DMS53 treated with DMSO at 0.1 percent for 48 hours (cell line): ENCODE results near the gene SPDYE3.
"Not testable (repeated sequence)": the region's sequence is repeated elsewhere in the genome, so short reads cannot be mapped to it uniquely, and the experiment has no call there.

Experiments used
- DNase-seq: peaks from one replicate; lab custom pipeline; 2025; ENCODE audit not compliant: unreplicated experiment; lab: John Stamatoyannopoulos, UW

SPDYE3 gene

DNA sequence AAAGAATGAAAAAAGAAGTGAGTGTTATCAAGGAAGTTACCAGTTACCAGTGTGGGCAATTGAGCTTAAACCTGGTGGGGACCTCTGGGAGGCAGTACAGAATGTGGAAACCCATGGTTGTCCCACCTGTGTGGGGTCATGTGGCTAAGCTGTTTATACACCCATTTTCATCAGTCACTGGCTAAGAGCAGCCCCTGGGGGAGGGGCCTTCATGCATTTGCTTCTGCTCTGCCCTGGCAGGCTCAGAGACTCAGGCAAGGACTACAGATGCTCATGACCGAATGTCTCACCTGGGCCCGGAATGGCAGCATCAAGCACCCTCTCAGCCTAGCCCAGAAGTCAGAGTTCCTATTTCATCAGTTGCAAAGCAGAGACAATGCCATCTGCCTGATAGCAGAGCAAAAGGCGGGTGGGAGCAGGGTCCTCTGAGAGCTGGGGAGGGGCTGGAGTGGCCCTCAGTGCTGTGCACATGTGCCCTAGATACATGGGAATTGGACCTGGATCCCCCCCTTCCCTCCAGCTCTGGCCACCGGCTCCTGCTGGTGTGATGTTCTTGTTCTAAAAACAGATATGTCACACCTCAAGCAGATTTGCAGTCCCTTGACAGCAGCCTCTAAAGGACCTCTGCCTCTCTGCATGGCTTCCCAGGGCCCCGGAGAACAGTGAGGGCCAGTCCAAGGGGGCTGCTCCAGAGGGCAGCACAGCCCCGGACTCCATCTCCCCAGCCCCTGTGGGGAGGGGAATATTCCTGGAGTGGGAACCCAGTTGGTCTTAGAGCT is 20.1 kb upstream of the SPDYE3 start:
- not testable (repeated sequence) for DNase-seq

DNA sequence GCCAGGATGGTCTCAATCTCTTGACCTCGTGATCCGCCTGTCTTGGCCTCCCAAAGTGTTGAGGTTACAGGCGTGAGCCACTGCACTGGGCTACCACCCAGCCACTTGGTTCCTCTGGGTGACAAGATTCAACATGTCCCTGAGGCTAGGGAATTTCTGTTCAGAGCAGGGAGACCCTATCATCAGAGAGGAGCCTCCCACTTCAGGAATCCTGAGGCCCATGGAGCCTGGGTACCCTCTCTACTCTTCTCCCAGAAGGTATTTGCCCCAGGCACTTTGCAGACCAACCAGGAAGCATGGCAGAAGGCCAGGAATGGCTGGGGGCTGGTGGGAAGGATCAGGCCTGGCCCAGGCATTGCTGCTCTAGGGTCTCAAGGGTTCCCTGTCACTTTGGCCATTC is 19.2 kb upstream of the SPDYE3 start:
- not testable (repeated sequence) for DNase-seq

GRCh38 chr7:100292162-100292561 is 15.3 kb upstream of the SPDYE3 start:
- not testable (repeated sequence) for DNase-seq

DNA sequence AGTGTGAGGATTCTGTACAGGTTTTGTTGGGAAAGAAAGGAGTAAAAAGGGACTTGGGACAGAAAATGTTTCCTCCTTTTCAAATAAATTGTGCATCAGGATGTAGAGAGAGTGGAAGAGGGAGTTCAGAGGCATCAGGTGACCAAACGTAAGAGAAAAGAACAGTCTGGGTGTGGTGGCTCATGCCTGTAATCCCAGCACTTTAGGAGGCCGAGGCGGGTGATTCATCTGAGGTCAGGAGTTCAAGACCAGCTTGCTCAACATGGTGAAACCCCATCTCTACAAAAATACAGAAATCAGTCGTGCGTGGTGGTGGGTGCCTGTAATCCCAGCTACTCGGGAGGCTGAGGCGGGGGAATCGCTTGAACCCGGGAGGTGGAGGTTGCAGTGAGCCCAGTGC is 12.2 kb upstream of the SPDYE3 start:
- DNase-seq: not testable (repeated sequence)

DNA sequence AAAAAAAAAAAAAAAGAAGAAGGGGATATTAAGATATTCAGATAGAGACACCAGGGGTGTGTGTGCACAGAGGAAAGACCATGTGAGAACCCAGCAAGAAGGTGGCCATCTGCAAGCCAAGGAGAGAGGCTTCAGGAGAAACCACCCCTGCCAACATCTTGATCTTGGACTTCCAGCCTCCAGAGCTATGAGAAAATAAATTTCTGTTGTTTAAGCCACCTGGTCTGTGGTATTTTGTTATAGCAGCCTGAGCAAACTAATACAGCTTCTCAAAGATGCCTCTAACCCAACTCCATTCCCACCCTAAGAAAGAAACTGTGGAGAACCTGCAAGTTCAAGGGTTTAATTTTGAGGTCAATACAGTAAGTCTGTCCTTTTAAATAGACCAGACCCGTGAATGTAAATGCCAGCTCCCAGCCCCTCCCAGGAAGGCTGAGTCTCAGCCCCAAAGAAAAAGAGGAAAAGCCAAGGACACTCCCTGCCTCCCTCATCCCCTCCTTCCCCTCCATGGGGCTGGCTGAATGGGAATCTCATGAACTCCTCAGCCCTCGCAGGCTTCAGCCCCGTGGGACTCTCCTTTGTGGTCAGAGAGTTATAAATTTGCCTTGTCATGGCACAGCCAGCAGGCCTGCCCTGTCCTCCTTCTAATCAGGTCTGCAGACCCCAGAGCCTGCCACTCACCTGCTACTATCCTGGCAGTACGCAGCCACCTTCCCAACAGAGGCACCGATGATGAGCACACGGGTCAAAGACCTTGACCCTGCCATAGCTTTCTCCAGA is 9.5 kb upstream of the SPDYE3 start:
- DNase-seq: not testable (repeated sequence)

GRCh38 chr7:100298632-100298895 is 8.9 kb upstream of the SPDYE3 start:
- DNase-seq: not testable (repeated sequence)

- not testable (repeated sequence) for DNase-seq
These were observed 3.0 kb upstream of the SPDYE3 start for GRCh38 chr7:100304526-100304925.

GRCh38 chr7:100318329-100318728 is 10.8 kb downstream of the SPDYE3 start:
- not testable (repeated sequence) for DNase-seq

DNA sequence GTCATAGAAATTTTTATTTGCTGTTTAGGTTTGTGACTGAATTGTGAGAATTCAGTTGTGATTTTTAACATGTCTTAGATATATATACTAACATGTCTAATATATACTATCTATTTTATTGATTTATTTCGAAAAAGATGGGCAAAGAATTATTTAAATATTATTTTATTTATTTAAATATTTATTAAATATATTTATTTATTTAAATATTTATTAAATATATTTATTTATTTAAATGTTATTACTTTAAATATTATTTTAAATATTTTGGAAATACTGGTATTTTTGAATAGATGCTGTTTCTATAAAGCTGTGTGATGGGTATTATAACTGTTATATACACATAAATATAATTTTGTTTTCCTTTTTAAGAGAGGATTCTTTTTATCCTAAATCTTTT is 14.1 kb downstream of the SPDYE3 start:
- DNase-seq: not testable (repeated sequence)

DNA sequence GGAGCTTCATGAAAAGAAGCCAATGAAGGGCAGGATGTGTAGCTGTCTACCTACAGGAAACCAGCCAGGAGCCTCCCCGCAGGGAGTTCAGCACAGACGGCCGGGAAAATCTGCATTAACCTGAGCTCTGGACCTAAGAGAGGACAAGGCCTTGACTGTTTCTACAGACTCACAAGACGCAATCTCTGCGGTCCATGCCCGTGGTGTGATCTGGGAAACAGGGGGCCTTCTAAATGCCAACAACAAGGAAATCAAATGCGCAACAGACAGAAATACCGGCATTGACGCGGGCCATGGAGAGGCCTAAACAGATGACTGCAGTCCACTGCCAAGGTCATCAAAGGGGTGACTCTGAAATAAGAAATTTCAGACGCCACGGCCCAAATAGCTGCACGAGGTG is 16.7 kb downstream of the SPDYE3 start:
- not testable (repeated sequence) for DNase-seq

- not testable (repeated sequence) for DNase-seq
These were observed 18.2 kb downstream of the SPDYE3 start for GRCh38 chr7:100325671-100326070.

DNA sequence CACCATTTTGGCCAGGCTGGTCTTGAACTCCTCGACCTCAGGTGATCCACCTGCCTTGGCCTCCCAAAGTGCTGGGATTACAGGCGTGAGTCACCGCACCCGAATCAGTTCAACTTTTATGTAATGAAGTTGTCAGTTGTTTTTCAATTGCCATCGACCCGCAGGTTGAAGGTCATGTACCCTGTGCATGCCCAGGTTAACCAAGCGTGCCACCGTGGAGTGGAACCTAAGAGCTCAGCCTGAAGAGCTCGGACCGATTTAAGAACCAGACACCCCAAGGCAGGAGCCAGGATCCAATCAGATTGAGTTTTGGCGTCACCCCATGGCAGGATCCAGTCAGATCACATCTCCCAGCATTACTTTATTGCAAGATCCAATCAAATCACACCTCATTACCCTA is 19.4 kb downstream of the SPDYE3 start:
- DNase-seq: not testable (repeated sequence)

DNA sequence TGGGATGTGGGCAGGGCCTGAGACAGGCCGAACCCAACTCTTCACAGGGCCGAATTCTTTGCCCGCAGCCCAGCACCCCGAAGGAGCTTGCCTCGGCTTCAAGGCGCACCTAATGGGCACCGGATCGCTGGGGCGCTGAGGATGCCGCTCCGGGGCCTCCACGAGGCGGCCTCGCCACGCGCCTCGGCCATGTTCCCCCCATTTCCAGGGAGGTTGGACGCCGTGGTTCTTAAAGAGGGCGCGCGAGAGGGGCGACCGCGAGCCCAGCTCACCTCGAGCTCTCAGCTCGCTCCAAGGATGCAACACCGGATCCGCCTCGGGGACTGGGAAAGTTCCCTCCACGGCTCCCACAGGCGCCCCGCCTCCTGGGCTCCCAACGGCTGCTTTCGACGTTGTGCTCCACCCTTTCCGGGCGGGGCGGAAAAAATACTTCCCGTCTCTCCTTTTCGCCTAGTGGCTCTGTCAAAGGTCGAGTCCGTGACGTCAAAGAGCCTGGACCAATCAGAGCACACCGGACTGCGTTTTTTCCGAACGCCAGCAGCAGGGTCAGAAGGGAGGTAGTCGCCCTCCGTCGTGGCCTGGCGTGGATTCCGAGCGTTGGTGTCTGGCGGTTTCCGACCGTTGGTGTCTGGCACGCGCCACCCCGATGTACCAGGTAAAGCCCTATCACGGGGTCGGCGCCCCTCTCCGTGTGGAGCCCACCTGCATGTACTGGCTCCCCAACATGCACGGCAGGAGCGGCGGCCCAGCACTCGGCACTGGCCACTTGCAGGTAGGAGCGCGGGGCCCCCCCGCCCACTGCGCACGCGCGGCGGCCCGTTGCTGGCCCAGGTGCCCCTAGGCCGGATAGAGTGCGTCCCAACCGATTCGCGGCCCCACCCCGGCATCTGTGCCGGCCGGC is 28.3 kb downstream of the SPDYE3 start:
- peak; percentile 88 for DNase-seq

GRCh38 chr7:100338083-100338696 is 30.7 kb downstream of the SPDYE3 start:
- DNase-seq: not testable (repeated sequence)

DNA sequence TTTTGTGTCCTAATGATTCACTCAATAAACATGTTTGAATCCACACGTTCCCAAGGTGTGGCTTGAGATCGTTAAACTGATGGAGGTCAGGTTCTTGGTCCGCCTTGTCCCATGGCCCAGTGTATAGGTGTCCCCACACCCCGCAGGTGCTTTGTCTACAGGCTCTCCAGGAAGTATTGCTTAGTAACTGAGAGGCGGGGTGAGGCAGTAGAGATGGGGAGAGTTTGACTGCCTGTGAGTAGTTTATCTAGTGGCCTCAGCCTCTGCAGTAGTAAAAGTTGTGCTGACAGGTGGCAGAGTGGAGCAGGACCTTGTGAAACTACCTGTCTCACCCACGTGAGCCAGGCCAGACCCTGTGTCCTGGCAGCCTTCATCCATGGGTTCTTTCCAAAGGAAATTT is 33.8 kb downstream of the SPDYE3 start:
- DNase-seq: not testable (repeated sequence)

- no peak for DNase-seq
These were observed 35.3 kb downstream of the SPDYE3 start for GRCh38 chr7:100342765-100343164.

DNA sequence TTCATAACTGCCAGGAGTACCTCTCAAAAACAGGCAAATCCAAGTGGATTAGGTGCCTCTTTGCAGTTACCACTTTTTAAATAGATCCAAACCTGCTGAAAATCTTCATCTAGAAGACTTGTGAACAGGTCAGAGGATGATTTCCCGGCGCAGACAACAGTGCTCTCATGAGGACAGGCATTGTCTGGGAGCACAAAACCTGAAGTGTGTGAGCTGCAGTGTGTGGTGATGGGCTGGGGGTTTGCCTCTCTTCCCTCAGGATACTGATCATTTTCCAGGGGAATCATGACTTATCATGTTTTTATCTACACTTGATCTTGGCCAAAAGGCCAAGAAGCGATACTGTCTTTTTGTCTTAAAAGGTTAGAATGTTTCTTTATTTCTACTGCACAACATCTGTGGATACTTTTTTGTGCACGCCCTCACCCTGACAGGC is 36.6 kb downstream of the SPDYE3 start:
- DNase-seq: not testable (repeated sequence)

DNA sequence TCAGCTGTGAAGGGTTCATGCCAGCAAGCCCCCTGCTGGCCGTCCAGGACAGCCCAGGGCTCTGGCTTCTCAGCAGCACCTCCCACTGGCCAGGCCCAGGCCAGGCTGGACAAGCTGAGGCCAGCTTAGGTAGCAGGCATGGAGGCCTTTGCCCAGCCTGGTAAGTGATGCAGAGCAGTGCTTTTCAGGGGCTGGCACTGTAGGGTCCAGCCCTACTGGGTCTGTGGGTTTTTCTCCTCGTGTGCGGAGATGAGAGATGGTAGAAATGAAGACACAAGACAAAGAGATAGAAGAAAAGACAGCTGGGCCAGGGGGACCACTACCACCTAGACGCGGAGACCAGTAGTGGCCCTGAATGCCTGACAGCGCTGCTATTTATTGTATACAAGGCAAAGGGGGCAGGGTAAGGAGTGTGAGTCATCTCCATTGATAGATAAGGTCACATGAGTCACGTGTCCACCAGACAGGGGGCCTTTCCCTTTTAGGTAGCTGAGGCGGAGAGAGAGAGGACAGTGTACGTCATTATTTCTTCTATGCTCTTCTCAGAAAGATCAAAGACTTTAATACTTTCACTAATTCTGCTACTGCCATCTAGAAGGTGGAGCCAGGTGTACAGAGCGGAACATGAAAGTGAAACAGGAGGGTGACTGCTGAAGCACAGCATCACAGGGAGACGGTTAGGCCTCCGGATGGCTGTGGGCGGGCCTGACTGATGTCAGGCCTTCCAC is 37.2 kb downstream of the SPDYE3 start:
- peak; percentile 80 for DNase-seq

DNA sequence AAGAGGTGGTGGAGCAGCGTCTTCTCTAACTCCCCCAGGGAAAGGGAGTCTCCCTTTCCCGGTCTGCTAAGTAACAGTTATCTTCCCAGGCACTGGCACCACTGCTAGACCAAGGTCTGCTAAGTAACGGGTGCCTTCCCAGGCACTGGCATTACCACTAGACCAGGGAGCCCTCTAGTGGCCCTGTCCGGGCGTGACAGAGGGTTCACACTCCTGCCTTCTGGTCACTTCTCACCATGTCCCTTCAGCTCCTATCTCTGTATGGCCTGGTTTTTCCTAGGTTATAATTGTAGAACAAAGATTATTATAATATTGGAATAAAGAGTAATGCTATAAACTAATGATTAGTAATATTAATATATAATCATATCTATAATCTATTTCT is 37.8 kb downstream of the SPDYE3 start:
- DNase-seq: peak; percentile 21

- no peak for DNase-seq
These were observed 39.4 kb downstream of the SPDYE3 start for GRCh38 chr7:100346921-100347320.
